Measurements from ENCODE around the gene OCA2.

DNA sequence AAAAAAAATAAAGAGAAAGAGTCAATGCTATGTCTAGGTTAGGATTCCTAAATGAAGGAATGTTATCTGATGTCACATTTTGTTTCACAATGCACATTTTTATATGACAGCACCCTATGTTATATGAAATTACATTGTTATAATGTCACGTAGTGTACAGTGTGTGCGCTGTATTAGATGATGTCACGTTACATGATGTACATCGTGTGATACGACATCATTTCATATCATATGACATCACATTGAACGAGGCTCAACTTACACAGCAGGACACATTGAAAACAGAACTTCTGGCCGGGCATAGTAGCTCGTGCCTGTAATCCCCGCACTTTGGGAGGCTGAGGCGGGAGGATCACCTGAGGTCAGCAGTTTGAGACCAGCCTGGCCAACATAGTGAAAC, 150.0 kb downstream of the OCA2 start:
- TF ChIP-seq, protein P1, sequence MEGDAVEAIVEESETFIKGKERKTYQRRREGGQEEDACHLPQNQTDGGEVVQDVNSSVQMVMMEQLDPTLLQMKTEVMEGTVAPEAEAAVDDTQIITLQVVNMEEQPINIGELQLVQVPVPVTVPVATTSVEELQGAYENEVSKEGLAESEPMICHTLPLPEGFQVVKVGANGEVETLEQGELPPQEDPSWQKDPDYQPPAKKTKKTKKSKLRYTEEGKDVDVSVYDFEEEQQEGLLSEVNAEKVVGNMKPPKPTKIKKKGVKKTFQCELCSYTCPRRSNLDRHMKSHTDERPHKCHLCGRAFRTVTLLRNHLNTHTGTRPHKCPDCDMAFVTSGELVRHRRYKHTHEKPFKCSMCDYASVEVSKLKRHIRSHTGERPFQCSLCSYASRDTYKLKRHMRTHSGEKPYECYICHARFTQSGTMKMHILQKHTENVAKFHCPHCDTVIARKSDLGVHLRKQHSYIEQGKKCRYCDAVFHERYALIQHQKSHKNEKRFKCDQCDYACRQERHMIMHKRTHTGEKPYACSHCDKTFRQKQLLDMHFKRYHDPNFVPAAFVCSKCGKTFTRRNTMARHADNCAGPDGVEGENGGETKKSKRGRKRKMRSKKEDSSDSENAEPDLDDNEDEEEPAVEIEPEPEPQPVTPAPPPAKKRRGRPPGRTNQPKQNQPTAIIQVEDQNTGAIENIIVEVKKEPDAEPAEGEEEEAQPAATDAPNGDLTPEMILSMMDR (conservative IDR thresholded peaks at IDR 0.05; ENCODE audit: low read length) = no peak
- no peak for TF ChIP-seq EZH2phosphoT487 (IDR thresholded peaks at IDR 0.05; ENCODE audit: borderline replicate concordance)

Data from Loucy (cell line).